Chondrocyte (in vitro differentiated cells): ENCODE results near the gene CKAP4. TPM values are rescaled to one million over a fixed set of nuclear protein-coding genes. Genes with fewer than 3 reads are reported as not detected.

Experiments used
- DNase-seq: peaks from one replicate; pipeline ENCODE4 v3.0.0; 2021; ENCODE audit warnings: mixed read lengths, low spot score
- H3K27ac Mint-ChIP-seq: one replicate; pipeline ENCODE4 v1.8.0; 2021; ENCODE audit warnings: mild to moderate bottlenecking, moderate library complexity, mixed read lengths; ENCODE audit not compliant: unreplicated experiment
- H3K27me3 Mint-ChIP-seq: 2 replicates; pipeline ENCODE4 v1.8.0; 2021; ENCODE audit warnings: low read depth, mixed read lengths
- H3K36me3 Mint-ChIP-seq: 2 replicates; pipeline ENCODE4 v1.8.0; 2021; ENCODE audit warnings: low read depth, mixed read lengths
- H3K4me1 Mint-ChIP-seq: 2 replicates; pipeline ENCODE4 v1.8.0; 2021; ENCODE audit warnings: low read depth, mild to moderate bottlenecking, mixed read lengths
- H3K4me3 Mint-ChIP-seq: one replicate; pipeline ENCODE4 v1.8.0; 2021; ENCODE audit warnings: mild to moderate bottlenecking, moderate library complexity, mixed read lengths; ENCODE audit not compliant: unreplicated experiment
- H3K9me3 Mint-ChIP-seq: 2 replicates; pipeline ENCODE4 v1.8.0; 2021; ENCODE audit warnings: low read depth, mixed read lengths
- CTCF ChIP-seq: fragments of 200-600 bp; sonication (generic); IDR thresholded peaks from 2 replicates; pipeline ENCODE4 v1.5.0; 2021; ENCODE audit warnings: antibody characterized with exemption, mild to moderate bottlenecking, moderate library complexity
- total RNA-seq: library from RNA; stranded (reverse); gene quantifications from 3 replicates; pipeline ENCODE4 v1.2.1, GENCODE V29; 2021

The CKAP4 gene
- total RNA-seq, 1 donor from 2014 or later, result 329 TPM

- TF ChIP-seq CTCF, result no peak
- DNase-seq, result no peak
- Mint-ChIP-seq H3K4me3 (no peak overlapping the region), H3K36me3 (no peaks in the 10 kb centered on the region), H3K27ac (no peak overlapping the region), H3K27me3 (no peaks in the 10 kb centered on the region), H3K9me3 (no peaks in the 10 kb centered on the region), H3K4me1 (peaks cover 3% of the 10 kb centered on the region)
Measured at GRCh38 chr12:106189341-106189740, 58.5 kb downstream of the CKAP4 start.

GRCh38 chr12:106188256-106188655, 59.6 kb downstream of the CKAP4 start:
- Mint-ChIP-seq H3K36me3 (no peaks in the 10 kb centered on the region), H3K27me3 (no peaks in the 10 kb centered on the region), H3K9me3 (no peaks in the 10 kb centered on the region), H3K4me1 (peaks cover 3% of the 10 kb centered on the region), H3K27ac (no peak overlapping the region), H3K4me3 (no peak overlapping the region)
- TF ChIP-seq CTCF, result no peak
- no peak for DNase-seq

Other genes with a start within 250 kb of the CKAP4 start
- 78.1 to 81.4 TPM (median 78.5 TPM) in 3 replicates for gene NUAK1, start 109.1 kb downstream of the CKAP4 start, total RNA-seq
- 16.4 to 31.2 TPM (median 29.5 TPM) in 3 replicates for gene TCP11L2, start 54.7 kb upstream of the CKAP4 start, total RNA-seq
- gene POLR3B, start 109.7 kb upstream of the CKAP4 start, total RNA-seq, result 9.6 to 14.5 TPM (median 10.7 TPM) in 3 replicates